ENCODE data around the gene COL9A2.

DNA sequence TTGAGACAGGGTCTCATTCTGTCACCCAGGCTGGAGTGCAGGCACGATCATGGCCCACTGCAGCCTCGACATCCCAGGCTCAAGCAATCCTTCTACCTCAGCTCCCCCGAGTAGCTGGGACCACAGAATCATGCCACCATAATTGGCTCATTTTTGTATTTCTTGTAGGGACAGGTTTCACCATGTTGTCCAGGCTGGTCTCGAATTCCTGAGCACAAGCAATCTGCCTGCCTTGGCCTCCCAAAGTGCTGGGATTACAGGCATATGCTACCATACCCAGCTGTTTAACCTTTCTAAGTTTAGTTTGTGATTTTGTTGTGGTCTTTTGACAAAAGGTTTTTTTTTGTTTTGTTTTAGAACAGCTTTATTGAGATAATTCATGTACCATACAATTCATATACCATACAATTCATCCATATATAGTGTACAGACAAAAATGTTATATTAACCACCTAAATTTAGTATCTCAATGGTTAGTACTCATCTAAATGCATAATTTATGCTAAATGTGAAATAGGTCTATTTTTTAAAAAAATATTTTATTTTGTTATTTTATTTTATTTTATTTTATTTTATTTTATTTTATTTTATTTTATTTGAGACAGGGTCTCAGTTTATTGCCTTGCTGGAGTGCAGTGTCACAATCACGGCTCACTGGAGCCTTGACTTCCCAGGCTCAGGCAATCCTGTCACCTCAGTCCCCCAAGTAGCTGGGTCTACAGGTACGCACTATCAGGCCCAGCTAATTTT is 50.1 kb downstream of the COL9A2 start:
- TF ChIP-seq, protein P1, sequence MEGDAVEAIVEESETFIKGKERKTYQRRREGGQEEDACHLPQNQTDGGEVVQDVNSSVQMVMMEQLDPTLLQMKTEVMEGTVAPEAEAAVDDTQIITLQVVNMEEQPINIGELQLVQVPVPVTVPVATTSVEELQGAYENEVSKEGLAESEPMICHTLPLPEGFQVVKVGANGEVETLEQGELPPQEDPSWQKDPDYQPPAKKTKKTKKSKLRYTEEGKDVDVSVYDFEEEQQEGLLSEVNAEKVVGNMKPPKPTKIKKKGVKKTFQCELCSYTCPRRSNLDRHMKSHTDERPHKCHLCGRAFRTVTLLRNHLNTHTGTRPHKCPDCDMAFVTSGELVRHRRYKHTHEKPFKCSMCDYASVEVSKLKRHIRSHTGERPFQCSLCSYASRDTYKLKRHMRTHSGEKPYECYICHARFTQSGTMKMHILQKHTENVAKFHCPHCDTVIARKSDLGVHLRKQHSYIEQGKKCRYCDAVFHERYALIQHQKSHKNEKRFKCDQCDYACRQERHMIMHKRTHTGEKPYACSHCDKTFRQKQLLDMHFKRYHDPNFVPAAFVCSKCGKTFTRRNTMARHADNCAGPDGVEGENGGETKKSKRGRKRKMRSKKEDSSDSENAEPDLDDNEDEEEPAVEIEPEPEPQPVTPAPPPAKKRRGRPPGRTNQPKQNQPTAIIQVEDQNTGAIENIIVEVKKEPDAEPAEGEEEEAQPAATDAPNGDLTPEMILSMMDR (IDR thresholded peaks at IDR 0.05) = no peak
- TF ChIP-seq EP300 (IDR thresholded peaks at IDR 0.05) = no peak
- no peak for TF ChIP-seq POLR2A (IDR thresholded peaks at IDR 0.05)
- no peak for TF ChIP-seq POLR2AphosphoS5 (IDR thresholded peaks at IDR 0.05)
